Liver (tissue), 9 donors: ENCODE data around the gene NKD2. TPM values are rescaled to one million over a fixed set of nuclear protein-coding genes. Genes with fewer than 3 reads are reported as not detected.

ENCODE experiments used
- DNase-seq: peaks from one replicate; pipeline ENCODE4 v3.0.0-alpha.2; 2017; ENCODE audit warnings: low spot score
- H3K27ac ChIP-seq, 2 donors: one replicate each; pipeline ENCODE4 v1.7.0; 2013; ENCODE audit warnings: inconsistent platforms in 2 of 2, low read length in 2 of 2, control low read depth in 1 of 2, low read depth in 1 of 2, mild to moderate bottlenecking in 1 of 2
- H3K27me3 ChIP-seq, 4 donors: one replicate each; pipeline versions ENCODE4 v1.6.1 to v1.7.0; 2013; ENCODE audit warnings: low read length in 3 of 4, inconsistent platforms in 1 of 4, mild to moderate bottlenecking in 1 of 4, moderate library complexity in 1 of 4; ENCODE audit not compliant: control insufficient read depth in 4 of 4, insufficient read depth in 4 of 4
- H3K36me3 ChIP-seq, 4 donors: one replicate each; pipeline versions ENCODE4 v1.6.1 to v1.7.0; 2013; ENCODE audit warnings: low read length in 3 of 4, mild to moderate bottlenecking in 3 of 4, low read depth in 1 of 4, moderate library complexity in 1 of 4; ENCODE audit not compliant: control insufficient read depth in 4 of 4, insufficient read depth in 3 of 4
- H3K4me1 ChIP-seq, 4 donors: one replicate each; pipeline versions ENCODE4 v1.6.1 to v1.7.0; 2013; ENCODE audit warnings: low read length in 3 of 4, mild to moderate bottlenecking in 3 of 4, moderate library complexity in 1 of 4; ENCODE audit not compliant: control insufficient read depth in 4 of 4, insufficient read depth in 4 of 4
- H3K4me3 ChIP-seq, 3 donors: one replicate each; pipeline versions ENCODE4 v1.6.1 to v1.7.0; 2013; ENCODE audit warnings: low read length in 3 of 3, control low read depth in 1 of 3, low read depth in 1 of 3, mild to moderate bottlenecking in 1 of 3
- H3K9ac ChIP-seq, 2 donors: one replicate each; pipeline ENCODE4 v1.7.0; 2013; ENCODE audit warnings: low read length in 2 of 2, mild to moderate bottlenecking in 2 of 2, moderate library complexity in 2 of 2, control low read depth in 1 of 2, low read depth in 1 of 2
- H3K9me3 ChIP-seq, 4 donors: one replicate each; pipeline versions ENCODE4 v1.6.1 to v1.7.0; 2013; ENCODE audit warnings: low read length in 3 of 4; ENCODE audit not compliant: control insufficient read depth in 4 of 4
- ATF3 ChIP-seq: IDR thresholded peaks from 2 replicates; pipeline ENCODE4 v1.6.1; 2016; ENCODE audit warnings: antibody characterized with exemption
- CTCF ChIP-seq: fragments of 150-350 bp; IDR thresholded peaks from 2 replicates; pipeline ENCODE4 v1.5.1; 2017; ENCODE audit warnings: improper control_type of control experiment, low read depth, low read length; ENCODE audit not compliant: missing input control
- EGR1 ChIP-seq, 2 donors: IDR thresholded peaks; 2 replicates each; pipeline ENCODE4 v1.6.1; 2016 to 2018; ENCODE audit warnings: antibody characterized with exemption in 2 of 2, low read depth in 2 of 2
- FOXA1 ChIP-seq: IDR thresholded peaks from 2 replicates; pipeline ENCODE4 v1.6.1; 2016; ENCODE audit warnings: antibody characterized with exemption
- FOXA2 ChIP-seq: IDR thresholded peaks from 2 replicates; pipeline ENCODE4 v1.6.1; 2016; ENCODE audit warnings: antibody characterized with exemption
- GABPA ChIP-seq, 2 donors: IDR thresholded peaks in 1 of 2; conservative IDR thresholded peaks in 1 of 2; 2 replicates each; pipeline ENCODE4 v1.6.1; 2016; ENCODE audit warnings: antibody characterized with exemption in 2 of 2, mild to moderate bottlenecking in 1 of 2, moderate library complexity in 1 of 2
- HNF4A ChIP-seq, 2 donors: conservative IDR thresholded peaks; 2 replicates each; pipeline ENCODE4 v1.6.1; 2016; ENCODE audit warnings: antibody characterized with exemption in 2 of 2, mild to moderate bottlenecking in 2 of 2
- HNF4G ChIP-seq: IDR thresholded peaks from 2 replicates; pipeline ENCODE4 v1.6.1; 2016; ENCODE audit warnings: antibody characterized with exemption
- JUND ChIP-seq, 2 donors: IDR thresholded peaks; 2 replicates each; pipeline ENCODE4 v1.6.1; 2016; ENCODE audit warnings: antibody characterized with exemption in 2 of 2
- MAX ChIP-seq: IDR thresholded peaks from 2 replicates; pipeline ENCODE4 v1.6.1; 2016; ENCODE audit warnings: antibody characterized with exemption
- RAD21 ChIP-seq, 2 donors: IDR thresholded peaks; 2 replicates each; pipeline ENCODE4 v1.6.1; 2016; ENCODE audit warnings: antibody characterized with exemption in 2 of 2, mild to moderate bottlenecking in 2 of 2
- REST ChIP-seq: IDR thresholded peaks from 2 replicates; pipeline ENCODE4 v1.6.1; 2016; ENCODE audit warnings: antibody characterized with exemption, mild to moderate bottlenecking
- RXRA ChIP-seq, 2 donors: IDR thresholded peaks; 2 replicates each; pipeline ENCODE4 v1.6.1; 2017 to 2018; ENCODE audit warnings: antibody characterized with exemption in 2 of 2, mild to moderate bottlenecking in 1 of 2
- SP1 ChIP-seq: IDR thresholded peaks from 2 replicates; pipeline ENCODE4 v1.6.1; 2018; ENCODE audit warnings: antibody characterized with exemption, mild to moderate bottlenecking
- TAF1 ChIP-seq: conservative IDR thresholded peaks from 2 replicates; pipeline ENCODE4 v1.6.1; 2016; ENCODE audit warnings: antibody characterized with exemption, mild to moderate bottlenecking
- YY1 ChIP-seq: IDR thresholded peaks from 2 replicates; pipeline ENCODE4 v1.6.1; 2016; ENCODE audit warnings: antibody characterized with exemption, mild to moderate bottlenecking
- ZBTB33 ChIP-seq: IDR thresholded peaks from 2 replicates; pipeline ENCODE4 v1.6.1; 2016; ENCODE audit warnings: antibody characterized with exemption
- WGBS: extraction: QIAGEN DNeasy Blood & Tissue Kit; methylation state at CpG from one replicate; pipeline ENCODE4 v1.1.7; 2013; 5-methylcytosine and 5-hydroxymethylcytosine counted together
- polyA plus RNA-seq, 2 donors: library from polyadenylated mRNA; stranded (reverse) in 1 of 2; unstranded in 1 of 2; fragments of 200-250 nt in 1 of 2; fragments of >200 nt in 1 of 2; fragmentation: Nextera tagmentation in 1 of 2; extraction: Ambion mirVana in 1 of 2; gene quantifications; one replicate each; pipeline versions ENCODE4 v1.2.1 to v1.2.3, GENCODE V29; 2013 to 2015
- total RNA-seq, 2 donors: library from RNA; depleted of rRNA; stranded (reverse); fragments of >200 nt; gene quantifications; one replicate each; pipeline ENCODE4 v1.2.3, GENCODE V29; 2014
- donor health status: healthy.
- donor health status: healthy.
- donor health status: healthy.
- donor health status: healthy.
- donor health status: healthy.

Gene NKD2
- total and polyA plus RNA-seq, 4 donors = 0.09 to 1.3 (median 0.42) TPM

GRCh38 chr5:1019001-1019905 is 10.7 kb downstream of the NKD2 start:
- H3K4me3 ChIP-seq = no peak overlapping the region
- no peak overlapping the region for H3K27ac ChIP-seq
- no peak overlapping the region for H3K9ac ChIP-seq
- no peaks in the 10 kb centered on the region for H3K36me3 ChIP-seq
- H3K9me3 ChIP-seq = no peaks in the 10 kb centered on the region
- no peaks in the 10 kb centered on the region for H3K27me3 ChIP-seq
- DNase-seq = no peak
- peaks cover 0 to 9% (median 3%) of the 10 kb centered on the region in 4 donors for H3K4me1 ChIP-seq
- WGBS = 89% methylated on average over 37 of the region's 37 CpGs
- TF ChIP-seq FOXA2 (no peak), ATF3 (no peak), MAX (no peak), HNF4G (no peak), FOXA1 (no peak), TAF1 (no peak), RXRA (IDR thresholded peaks at IDR 0.05) (no peak), GABPA (IDR thresholded peaks at IDR 0.05 in 1 of 2, conservative IDR thresholded peaks at IDR 0.05 in 1 of 2) (no peak), ZBTB33 (no peak), RAD21 (IDR thresholded peaks at IDR 0.05) (no peak), SP1 (no peak), CTCF (no peak), YY1 (no peak), EGR1 (IDR thresholded peaks at IDR 0.05; ENCODE audit: low read depth in 2 of 2) (no peak), JUND (IDR thresholded peaks at IDR 0.05) (no peak), REST (no peak), HNF4A (conservative IDR thresholded peaks at IDR 0.05) (no peak)
